ENCODE results near the gene SCFD2. TPM values are rescaled to one million over a fixed set of nuclear protein-coding genes. Genes with fewer than 3 reads are reported as not detected.
"Not testable (repeated sequence)": the region's sequence is repeated elsewhere in the genome, so short reads cannot be mapped to it uniquely, and the experiment has no call there.

Gene SCFD2
- total RNA-seq, 2 donors from 2014 or later = 33.2 to 73.7 TPM

- DNase-seq (ENCODE audit: low spot score) (no peak), ATAC-seq (no peak)
- Mint-ChIP-seq H3K27ac (no peak overlapping the region), H3K9me3 (no peaks in the 10 kb centered on the region), H3K27me3 (peaks cover 5 to 29% of the 10 kb centered on the region in 2 donors), H3K4me1 (ENCODE audit: low read depth in 2 of 2) (no peaks in the 10 kb centered on the region), H3K36me3 (no peaks in the 10 kb centered on the region), H3K4me3 (no peak overlapping the region)
These were observed 527.9 kb downstream of the SCFD2 start for GRCh38 chr4:52837716-52838558.

- Mint-ChIP-seq H3K9me3 (no peaks in the 10 kb centered on the region), H3K36me3 (no peaks in the 10 kb centered on the region), H3K27ac (no peak overlapping the region), H3K4me1 (ENCODE audit: low read depth in 2 of 2) (no peaks in the 10 kb centered on the region), H3K27me3 (peaks cover 16 to 40% of the 10 kb centered on the region in 2 donors), H3K4me3 (no peak overlapping the region)
- no peak for ATAC-seq
- no peak for DNase-seq (ENCODE audit: low spot score)
These were observed 529.2 kb downstream of the SCFD2 start for GRCh38 chr4:52836678-52837077.

- H3K4me3 Mint-ChIP-seq = no peak overlapping the region
- peaks cover 16 to 46% of the 10 kb centered on the region in 2 donors for H3K27me3 Mint-ChIP-seq
- no peaks in the 10 kb centered on the region for H3K9me3 Mint-ChIP-seq
- DNase-seq (ENCODE audit: low spot score) (no peak), ATAC-seq (no peak)
- no peak overlapping the region for H3K27ac Mint-ChIP-seq
- no peaks in the 10 kb centered on the region for H3K4me1 Mint-ChIP-seq (ENCODE audit: low read depth in 2 of 2)
- H3K36me3 Mint-ChIP-seq = no peaks in the 10 kb centered on the region
These were observed 529.7 kb downstream of the SCFD2 start for GRCh38 chr4:52836120-52836519.

GRCh38 chr4:52834641-52835456 lies 531.0 kb downstream of the SCFD2 start:
- not testable (repeated sequence) for H3K9me3 Mint-ChIP-seq; H3K27ac Mint-ChIP-seq; DNase-seq (ENCODE audit: low spot score); H3K4me1 Mint-ChIP-seq (ENCODE audit: low read depth in 2 of 2); ATAC-seq; H3K36me3 Mint-ChIP-seq; H3K4me3 Mint-ChIP-seq
- H3K27me3 Mint-ChIP-seq = peaks cover 16 to 47% of the 10 kb centered on the region in 2 donors

- Mint-ChIP-seq H3K4me1 (ENCODE audit: low read depth in 2 of 2) (no peaks in the 10 kb centered on the region), H3K9me3 (no peaks in the 10 kb centered on the region), H3K36me3 (no peaks in the 10 kb centered on the region), H3K27me3 (peaks cover 16 to 41% of the 10 kb centered on the region in 2 donors), H3K27ac (no peak overlapping the region), H3K4me3 (no peak overlapping the region)
- no peak for ATAC-seq
- DNase-seq (ENCODE audit: low spot score) = no peak
These were observed 531.8 kb downstream of the SCFD2 start for GRCh38 chr4:52833941-52834525.

GRCh38 chr4:52825460-52826090 lies 540.3 kb downstream of the SCFD2 start:
- DNase-seq (ENCODE audit: low spot score) (no peak), ATAC-seq (peak in 1 of 2 donors; percentile 26)
- H3K36me3 Mint-ChIP-seq = no peaks in the 10 kb centered on the region
- no peak overlapping the region for H3K4me3 Mint-ChIP-seq
- no peaks in the 10 kb centered on the region for H3K27me3 Mint-ChIP-seq
- no peaks in the 10 kb centered on the region for H3K9me3 Mint-ChIP-seq
- no peaks in the 10 kb centered on the region for H3K4me1 Mint-ChIP-seq (ENCODE audit: low read depth in 2 of 2)
- no peak overlapping the region for H3K27ac Mint-ChIP-seq

GRCh38 chr4:52824603-52825459 lies 541.0 kb downstream of the SCFD2 start:
- Mint-ChIP-seq H3K36me3 (no peaks in the 10 kb centered on the region), H3K27me3 (no peaks in the 10 kb centered on the region), H3K9me3 (no peaks in the 10 kb centered on the region), H3K4me3 (no peak overlapping the region), H3K4me1 (ENCODE audit: low read depth in 2 of 2) (no peaks in the 10 kb centered on the region), H3K27ac (no peak overlapping the region)
- ATAC-seq (peak in 1 of 2 donors; percentile 51), DNase-seq (ENCODE audit: low spot score) (no peak)

GRCh38 chr4:52824270-52824602 lies 541.6 kb downstream of the SCFD2 start:
- no peaks in the 10 kb centered on the region for H3K4me1 Mint-ChIP-seq (ENCODE audit: low read depth in 2 of 2)
- H3K36me3 Mint-ChIP-seq = no peaks in the 10 kb centered on the region
- no peak for ATAC-seq
- no peaks in the 10 kb centered on the region for H3K9me3 Mint-ChIP-seq
- no peak overlapping the region for H3K4me3 Mint-ChIP-seq
- no peak for DNase-seq (ENCODE audit: low spot score)
- no peaks in the 10 kb centered on the region for H3K27me3 Mint-ChIP-seq
- no peak overlapping the region for H3K27ac Mint-ChIP-seq

- Mint-ChIP-seq H3K4me1 (ENCODE audit: low read depth in 2 of 2) (no peaks in the 10 kb centered on the region), H3K36me3 (no peaks in the 10 kb centered on the region), H3K27ac (no peak overlapping the region), H3K9me3 (no peaks in the 10 kb centered on the region), H3K4me3 (no peak overlapping the region), H3K27me3 (no peaks in the 10 kb centered on the region)
- DNase-seq (ENCODE audit: low spot score) (no peak), ATAC-seq (no peak)
These were observed 542.2 kb downstream of the SCFD2 start for GRCh38 chr4:52823702-52824092.

Other genes with a start within 250 kb of the SCFD2 start
- gene FIP1L1, start 11.6 kb upstream of the SCFD2 start, total RNA-seq = 10 to 100 TPM; 83.6 to 90.5 TPM
- not detected for gene LNX1, start 225.4 kb upstream of the SCFD2 start, total RNA-seq

All from natural killer cell treated with Interleukin-12 subunit alpha and Interleukin-12 subunit beta and Interleukin-15 and Interleukin-18, amount 100 ng/mL, for 72 hours (primary cell).